GM18519 (cell line): ENCODE data around the gene RPL13.
"Not testable (repeated sequence)": the region's sequence is repeated elsewhere in the genome, so short reads cannot be mapped to it uniquely, and the experiment has no call there.

ENCODE experiments used
- ATAC-seq: cut with Tn5 transposase; IDR thresholded peaks from one replicate; pipeline ENCODE4 v1.9.1; 2021; ENCODE audit warnings: mild to moderate bottlenecking, moderate library complexity; ENCODE audit not compliant: unreplicated experiment, low FRiP score

The RPL13 gene

GRCh38 chr16:89575247-89576152 is 15.0 kb downstream of the RPL13 start, which contains the start of gene CPNE7:
Gene CPNE7, plus strand, starts transcription at chr16:89575758. Its CDS starts 140 bp downstream, at chr16:89575898.
- no peak for ATAC-seq

DNA sequence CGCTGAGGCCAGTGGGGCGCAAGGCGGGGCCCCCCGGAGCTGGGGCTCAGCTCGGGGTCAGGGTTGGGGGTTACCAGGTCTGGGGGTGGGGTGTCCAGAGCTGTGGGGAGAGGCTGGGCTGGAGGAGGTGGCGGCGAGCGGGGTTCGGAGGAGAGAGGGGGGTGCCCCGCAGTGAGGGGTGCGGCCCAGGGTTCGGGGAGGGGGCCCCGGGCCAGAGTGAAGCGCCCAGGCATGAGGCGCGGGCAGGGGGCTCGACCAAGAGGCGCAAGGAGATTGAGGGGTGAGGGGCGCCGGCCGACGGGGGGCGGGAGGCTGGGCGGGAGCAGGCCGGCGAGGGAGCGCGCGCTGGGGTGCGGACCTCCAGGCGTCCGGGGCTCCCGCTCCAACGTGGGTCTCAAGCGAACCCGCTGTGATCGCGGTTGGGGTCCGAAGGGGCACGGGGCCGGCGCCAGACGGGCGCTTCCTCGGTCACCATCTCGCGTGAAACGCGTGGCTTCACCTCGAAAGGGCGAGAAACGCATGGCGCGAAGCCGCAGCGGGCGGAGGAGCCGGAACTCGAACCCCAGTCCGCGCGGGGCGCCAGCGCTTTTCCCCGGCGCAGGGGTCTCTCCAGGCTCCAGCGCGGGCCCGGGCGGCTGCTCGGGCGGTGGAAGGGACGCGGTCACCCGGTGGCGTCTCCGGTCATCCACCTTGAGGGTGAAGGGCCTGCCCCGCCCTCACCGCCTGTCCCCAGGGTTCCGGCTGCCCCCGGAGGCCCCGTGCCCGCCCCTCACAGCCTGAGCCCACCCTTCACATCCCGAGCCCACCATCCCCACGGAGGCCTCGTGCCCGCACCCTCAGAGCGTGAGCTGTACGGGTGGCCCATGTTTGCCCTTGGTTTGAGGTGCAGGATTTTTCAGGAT is 15.9 kb downstream of the RPL13 start:
- ATAC-seq: no peak

GRCh38 chr16:89577055-89577759 is 16.7 kb downstream of the RPL13 start:
- ATAC-seq: no peak

DNA sequence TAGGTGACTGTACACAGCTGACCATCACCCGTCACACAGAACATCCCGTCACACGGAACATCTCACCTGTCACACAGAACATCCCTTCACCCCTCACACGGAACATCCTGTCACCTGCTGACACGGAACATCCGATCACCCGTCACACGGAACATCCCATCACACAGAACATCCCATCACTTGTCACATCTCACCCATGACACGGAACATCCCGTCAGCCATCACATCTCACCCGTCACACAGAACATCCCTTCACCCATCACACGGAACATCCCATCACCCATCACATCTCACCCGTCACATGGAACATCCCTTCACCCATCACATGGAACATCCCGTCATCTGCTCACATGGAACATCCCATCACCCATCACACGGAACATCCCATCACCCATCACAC is 18.9 kb downstream of the RPL13 start:
- no peak for ATAC-seq

- no peak for ATAC-seq
Observed at GRCh38 chr16:89581045-89581695, 20.7 kb downstream of the RPL13 start.

DNA sequence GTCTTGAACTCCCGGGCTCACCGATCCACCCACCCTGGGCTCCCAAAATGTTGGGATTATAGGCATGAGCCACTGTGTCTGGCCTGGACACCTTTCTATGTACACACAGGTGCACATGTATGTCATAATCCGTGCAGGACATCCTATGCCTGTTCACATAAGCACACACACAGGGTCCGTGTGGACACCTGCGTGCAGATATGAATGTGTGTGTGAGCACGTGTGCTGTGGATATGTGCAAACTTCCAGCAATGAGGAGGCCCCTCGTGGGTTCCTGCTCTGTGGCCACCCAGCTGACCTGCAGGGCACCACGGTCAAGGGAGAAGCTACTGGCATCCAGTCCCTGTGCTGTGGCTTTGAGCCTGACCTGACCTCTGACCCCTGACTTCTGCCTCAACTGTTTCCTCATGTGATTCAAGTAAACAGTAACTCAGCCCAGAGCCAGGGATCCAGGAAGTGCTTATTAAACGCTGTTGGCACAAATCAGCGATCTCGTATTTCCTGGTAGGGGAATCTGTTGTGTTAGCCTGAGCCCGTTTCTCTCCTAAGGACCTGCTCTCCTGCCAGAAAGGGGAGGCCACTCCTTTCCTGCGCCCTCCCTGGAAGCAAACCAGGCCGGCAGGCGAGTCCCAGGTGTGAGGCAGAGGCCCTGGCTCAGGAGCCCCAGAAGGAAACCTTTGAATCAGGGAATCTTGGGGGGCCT is 21.5 kb downstream of the RPL13 start:
- ATAC-seq: no peak

DNA sequence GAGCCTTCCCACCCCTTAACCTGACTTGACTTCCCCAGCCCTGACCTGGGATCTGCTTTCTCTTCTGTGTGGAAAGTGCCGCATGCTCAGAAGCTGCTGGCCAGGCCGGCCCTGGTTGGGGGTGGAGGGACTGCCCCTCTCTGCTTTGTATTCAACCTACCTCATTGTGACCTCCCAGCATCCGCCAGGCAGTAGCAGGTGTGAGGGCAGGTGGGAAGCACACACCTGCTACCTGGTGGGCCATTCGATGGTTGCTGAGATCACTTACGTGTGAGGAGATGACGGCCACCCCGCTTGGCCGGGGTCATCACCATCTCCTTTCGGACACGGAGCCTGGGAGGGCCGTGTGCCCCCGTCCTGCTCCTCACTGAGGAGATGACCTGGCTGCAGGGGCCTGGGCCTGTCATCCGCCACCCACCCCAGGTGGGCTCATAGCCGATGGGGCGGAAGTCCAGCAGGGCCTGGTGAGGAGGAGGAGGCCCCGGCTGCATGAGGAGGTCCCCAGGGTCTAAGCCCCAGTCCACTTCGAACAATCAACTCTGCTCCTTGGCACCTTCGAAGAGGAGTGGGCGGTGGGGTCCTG is 22.2 kb downstream of the RPL13 start:
- ATAC-seq: no peak

DNA sequence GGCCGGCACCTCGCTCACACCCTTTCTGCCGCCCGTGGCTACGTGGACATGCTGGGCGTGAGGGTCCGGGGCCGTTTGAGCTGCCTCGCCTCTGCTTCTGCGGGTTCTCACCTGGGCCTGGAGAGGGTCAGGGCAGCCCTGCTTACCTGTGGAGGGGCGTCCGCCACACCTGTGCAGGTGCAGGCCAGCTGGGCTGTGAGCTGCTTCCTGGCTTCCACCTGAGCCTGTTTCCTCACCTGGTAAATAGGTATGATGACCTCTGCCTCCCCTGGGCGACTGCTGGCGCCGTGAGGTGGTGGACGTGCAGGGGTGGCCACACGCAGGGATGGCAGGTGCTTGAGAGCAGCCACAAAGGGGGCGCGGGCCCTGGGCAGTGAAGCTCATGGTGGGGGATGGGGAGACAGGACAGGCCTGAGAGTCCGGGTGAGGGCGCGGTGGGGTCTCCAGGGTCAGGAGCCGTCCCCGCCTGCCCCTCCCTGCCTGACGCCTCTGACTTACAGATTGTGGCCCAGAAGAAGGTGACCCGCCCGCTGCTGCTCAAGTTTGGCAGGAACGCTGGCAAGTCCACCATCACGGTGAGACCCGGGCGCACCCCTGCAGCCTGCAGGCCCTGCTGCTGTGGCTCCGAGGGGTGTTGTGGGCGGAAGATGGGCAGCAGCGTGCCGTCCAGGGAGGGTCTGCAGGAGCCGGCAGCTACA is 22.9 kb downstream of the RPL13 start:
- no peak for ATAC-seq

DNA sequence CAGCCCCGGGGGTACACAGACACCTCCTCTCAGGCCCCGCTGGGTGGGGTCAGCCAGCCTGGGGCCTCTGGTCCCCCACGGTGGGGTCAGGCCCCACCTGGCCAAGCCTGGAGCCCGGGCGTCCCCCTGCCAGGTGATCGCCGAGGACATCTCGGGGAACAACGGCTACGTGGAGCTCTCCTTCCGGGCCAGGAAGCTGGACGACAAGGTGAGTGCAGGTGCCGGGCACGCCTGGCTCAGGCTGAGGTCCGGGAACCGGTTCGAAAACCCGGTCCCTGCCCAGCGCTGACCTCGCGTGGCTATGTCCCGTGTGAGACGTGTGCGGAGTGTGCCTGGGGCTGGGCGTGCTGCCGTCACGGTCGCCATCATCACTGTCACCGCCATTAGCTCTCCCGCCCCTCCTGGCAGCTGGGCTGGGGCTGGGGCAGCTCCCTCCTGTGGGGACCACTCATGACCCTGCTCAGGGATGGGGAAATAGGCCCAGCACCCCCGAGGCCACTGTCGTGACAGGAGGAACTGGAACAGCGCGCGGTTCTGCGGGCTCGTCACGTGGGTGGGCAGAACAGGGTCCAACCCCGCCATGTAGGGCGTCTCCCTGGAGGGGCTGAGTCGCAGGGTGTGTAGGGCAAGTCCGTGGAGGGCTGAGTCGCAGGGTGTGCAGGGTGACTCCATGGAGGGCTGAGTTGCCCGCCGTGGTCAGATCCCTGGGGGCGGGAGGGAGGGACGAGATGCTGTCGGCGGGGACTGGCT is 23.6 kb downstream of the RPL13 start:
- ATAC-seq: no peak

DNA sequence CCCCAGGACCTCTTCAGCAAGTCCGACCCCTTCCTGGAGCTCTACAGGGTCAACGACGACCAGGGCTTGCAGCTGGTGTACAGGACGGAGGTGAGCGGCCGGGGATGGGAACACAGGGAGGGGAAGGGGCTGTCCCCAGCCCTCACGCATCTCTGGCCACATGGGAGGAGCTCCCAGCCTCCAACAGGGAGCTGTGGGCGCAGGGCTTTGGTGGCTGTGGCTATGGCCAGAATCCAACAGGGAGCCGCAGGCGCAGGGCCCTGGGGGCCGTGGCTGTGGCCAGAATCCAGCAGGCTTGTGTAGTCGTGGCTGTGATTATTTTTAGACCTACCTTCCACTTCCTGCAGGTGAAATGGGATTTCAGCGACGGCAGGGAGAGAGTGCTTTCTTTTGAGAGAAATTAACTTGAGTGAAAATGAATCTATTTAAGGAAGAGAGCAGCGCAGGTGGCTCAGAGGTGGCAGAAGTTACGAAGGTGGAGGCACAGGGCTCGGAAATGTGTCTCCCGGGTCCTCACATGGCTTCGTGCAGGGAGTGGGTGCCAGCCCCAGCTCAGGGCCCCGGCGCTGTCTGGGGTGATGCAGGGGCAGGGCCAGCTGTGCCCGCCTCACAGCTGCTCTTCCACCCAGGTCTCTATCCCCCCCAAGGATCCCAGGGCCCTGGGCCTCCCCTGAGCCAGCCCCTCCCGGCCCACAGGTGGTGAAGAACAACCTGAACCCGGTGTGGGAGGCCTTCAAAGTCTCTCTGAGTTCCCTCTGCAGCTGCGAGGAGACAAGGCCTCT is 24.5 kb downstream of the RPL13 start:
- ATAC-seq: no peak

DNA sequence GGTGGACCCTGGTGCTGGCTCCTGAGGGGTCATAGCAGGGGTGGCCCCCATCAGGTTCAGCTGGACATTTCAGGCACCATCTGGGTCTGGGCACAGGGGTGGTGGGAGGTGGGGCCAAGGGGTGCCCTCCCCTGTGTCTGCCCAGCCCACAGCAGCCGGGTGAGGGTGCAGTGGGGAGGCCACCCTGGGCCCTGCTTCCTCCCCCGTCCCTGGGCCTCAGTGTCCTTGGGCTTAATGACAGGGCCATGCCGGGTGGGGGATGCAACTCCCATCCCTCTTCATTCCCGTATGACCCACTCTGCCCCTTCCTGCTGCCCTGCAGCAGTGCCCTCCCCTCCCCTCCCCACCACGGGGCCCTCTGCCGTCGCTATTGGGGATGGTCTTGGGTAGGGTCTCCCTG is 25.7 kb downstream of the RPL13 start:
- ATAC-seq: no peak

GRCh38 chr16:89586853-89587252 is 26.4 kb downstream of the RPL13 start:
- ATAC-seq: no peak

GRCh38 chr16:89587676-89588075 is 27.2 kb downstream of the RPL13 start:
- ATAC-seq: not testable (repeated sequence)

DNA sequence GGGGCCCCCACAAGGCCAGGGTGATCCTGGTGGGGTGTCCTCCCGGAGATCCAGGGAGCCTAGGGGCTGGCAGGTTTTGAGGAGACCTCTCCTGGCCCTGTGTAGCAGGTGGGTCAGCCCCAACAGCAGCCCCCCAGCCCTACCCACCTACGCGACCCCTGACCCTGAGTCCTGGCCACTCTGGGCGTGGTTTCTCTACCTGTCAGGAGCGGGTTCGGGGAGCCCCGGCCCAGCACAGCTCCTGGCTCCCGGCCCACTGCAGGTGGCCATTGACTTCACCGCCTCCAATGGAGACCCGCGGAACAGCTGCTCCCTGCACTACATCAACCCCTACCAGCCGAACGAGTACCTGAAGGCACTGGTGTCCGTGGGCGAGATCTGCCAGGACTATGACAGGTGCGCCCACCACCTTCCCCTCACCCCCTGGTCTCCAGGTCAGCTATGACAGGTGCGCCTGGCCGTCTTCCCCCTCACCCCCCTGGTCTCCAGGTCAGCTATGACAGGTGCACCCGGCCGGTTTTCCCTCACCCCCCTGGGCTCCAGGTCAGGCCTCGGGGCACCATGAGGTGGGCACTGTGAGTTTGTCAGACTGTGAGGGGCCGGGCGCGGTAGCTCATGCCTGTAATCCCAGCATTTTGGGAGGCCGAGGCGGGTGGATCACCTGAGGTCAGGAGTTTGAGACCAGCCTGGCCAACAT is 28.1 kb downstream of the RPL13 start:
- no peak for ATAC-seq

- no peak for ATAC-seq
Observed at GRCh38 chr16:89589241-89589926, 28.9 kb downstream of the RPL13 start.

DNA sequence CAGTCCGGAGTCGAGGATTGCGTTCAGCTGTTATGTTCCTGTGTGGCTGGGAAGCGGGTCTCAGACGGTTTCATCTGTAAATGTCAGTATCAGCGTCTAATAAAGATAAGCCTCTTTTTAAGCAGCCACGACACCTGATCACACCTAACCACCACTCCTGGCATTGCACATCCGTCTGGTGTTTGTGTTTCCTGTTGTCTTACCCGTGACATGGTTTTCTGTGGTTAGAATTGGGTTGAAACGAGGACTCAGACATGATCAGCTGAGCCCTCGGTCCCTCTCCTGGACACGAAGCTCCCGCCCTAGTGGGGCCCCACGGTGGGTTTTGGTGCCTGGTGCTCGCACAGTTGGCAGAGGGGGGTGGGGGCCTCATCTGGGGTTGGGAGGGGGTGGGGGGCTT is 33.4 kb downstream of the RPL13 start:
- no peak for ATAC-seq
